Vein endothelial cell (primary cell): ENCODE results near the gene FLT4. TPM values are rescaled to one million over a fixed set of nuclear protein-coding genes. Genes with fewer than 3 reads are reported as not detected.

Source experiments
- total RNA-seq: library from RNA; depleted of rRNA; stranded (reverse); fragments of >200 nt; gene quantifications from 2 replicates; pipeline ENCODE4 v1.2.3, GENCODE V29; 2012

Gene FLT4
- 93.0 and 123 TPM in 2 replicates for total RNA-seq

GRCh38 chr5:180649297-180650039 lies at the start of gene FLT4:
Gene FLT4 (minus strand): TSS chr5:180649600. CDS start chr5:180649545, 55 bp downstream.

GRCh38 chr5:180591311-180591887 lies 58.0 kb downstream of the FLT4 start, which contains the start of gene SCGB3A1:
Gene SCGB3A1 (minus strand): TSS chr5:180591499. CDS start chr5:180591462, 37 bp downstream.

Other genes starting within 250 kb of the FLT4 start
- 12.7 and 18.1 TPM in 2 replicates for gene CNOT6, start 155.2 kb downstream of the FLT4 start, total RNA-seq
- gene SCGB3A1, start 58.1 kb downstream of the FLT4 start, total RNA-seq = 0.65 TPM in 1 of 2 replicates, not detected in the other
- not detected in 2 replicates for gene OR2Y1, start 90.5 kb upstream of the FLT4 start, total RNA-seq
- 104 and 117 TPM in 2 replicates for gene MGAT1, start 153.2 kb upstream of the FLT4 start, total RNA-seq
- gene ZFP62, start 211.7 kb upstream of the FLT4 start, total RNA-seq = 14.4 and 19.5 TPM in 2 replicates
- not detected in 2 replicates for gene BTNL8, start 249.6 kb upstream of the FLT4 start, total RNA-seq